HEK293 (cell line): Measurements from ENCODE around the gene PLPP1.

ENCODE experiments used
- CTCF ChIP-seq: fragments of 450-650 bp; formaldehyde crosslinking; IDR thresholded peaks from 2 replicates; pipeline ENCODE4 v1.5.1; 2016; ENCODE audit warnings: missing biosample characterization, missing genetic modification characterization
- ZEB2 ChIP-seq: fragments of 450-650 bp; formaldehyde crosslinking; IDR thresholded peaks from 2 replicates; pipeline ENCODE4 v1.5.1; 2016; ENCODE audit warnings: missing biosample characterization, missing genetic modification characterization
- ZNF350 ChIP-seq: fragments of 450-650 bp; formaldehyde crosslinking; IDR thresholded peaks from 2 replicates; pipeline ENCODE4 v1.5.0; 2017; ENCODE audit warnings: missing biosample characterization, mild to moderate bottlenecking, missing genetic modification characterization
- ZNF416 ChIP-seq: fragments of 450-650 bp; formaldehyde crosslinking; IDR thresholded peaks from 2 replicates; pipeline ENCODE4 v1.5.1; 2016; ENCODE audit warnings: missing biosample characterization, missing genetic modification characterization

GRCh38 chr5:55578771-55579170, 44.0 kb upstream of the PLPP1 start:
- no peak for TF ChIP-seq ZNF350
- no peak for TF ChIP-seq ZEB2 (tag by site-specific recombination)
- TF ChIP-seq ZNF416 (tag by site-specific recombination) = no peak
- TF ChIP-seq CTCF (tag by site-specific recombination) = no peak
